Measurements from ENCODE around the gene DHX36. TPM values are rescaled to one million over a fixed set of nuclear protein-coding genes. Genes with fewer than 3 reads are reported as not detected.

DHX36 gene
- total and polyA plus RNA-seq, 2 experiments from 2014 or later = 29.6 to 60.9 TPM

GRCh38 chr3:154316974-154317767, 7.1 kb downstream of the DHX36 start:
- no peak overlapping the region for H3K27ac ChIP-seq
- DNase-seq (ENCODE audit: low spot score) = no peak
- no peak overlapping the region for H3K4me2 ChIP-seq
- no peak overlapping the region for H3K4me3 ChIP-seq
- H2AFZ ChIP-seq = no peak overlapping the region
- peaks cover 9% of the 10 kb centered on the region for H3K4me1 ChIP-seq (ENCODE audit: insufficient read depth)
- no peaks in the 10 kb centered on the region for H3K27me3 ChIP-seq
- H3K36me3 ChIP-seq (replicated peaks; ENCODE audit: insufficient read depth, low read depth) = no peaks in the 10 kb centered on the region
- H4K20me1 ChIP-seq (ENCODE audit: insufficient read depth, poor library complexity, severe bottlenecking) = peaks cover 46% of the 10 kb centered on the region
- H3K9me2 ChIP-seq (replicated peaks; ENCODE audit: insufficient read depth) = no peaks in the 10 kb centered on the region
- no peaks in the 10 kb centered on the region for H3K9me3 ChIP-seq (ENCODE audit: low read depth)
- peaks cover 84% of the 10 kb centered on the region for H3K79me2 ChIP-seq
- no peak for TF ChIP-seq CTCF (IDR thresholded peaks at IDR 0.05; ENCODE audit: poor library complexity)
- TF ChIP-seq EZH2 (IDR thresholded peaks at IDR 0.05; ENCODE audit: borderline replicate concordance) = no peak
- TF ChIP-seq EZH2phosphoT487 (IDR thresholded peaks at IDR 0.05; ENCODE audit: low read depth, severe bottlenecking, unreplicated experiment) = no peak
- WGBS (ENCODE audit: low lambda C conversion rate, missing lambda C conversion rate) = 93% methylated on average over 5 of the region's 5 CpGs

- no peak for DNase-seq (ENCODE audit: low spot score)
Observed at GRCh38 chr3:154314152-154314551, 10.1 kb downstream of the DHX36 start.

GRCh38 chr3:154310840-154311239, 13.4 kb downstream of the DHX36 start:
- peaks cover 28% of the 10 kb centered on the region for H3K79me2 ChIP-seq
- H3K4me3 ChIP-seq = no peak overlapping the region
- no peak overlapping the region for H3K27ac ChIP-seq
- no peak for DNase-seq (ENCODE audit: low spot score)
- TF ChIP-seq EZH2 (IDR thresholded peaks at IDR 0.05; ENCODE audit: borderline replicate concordance) = no peak
- no peak for TF ChIP-seq CTCF (IDR thresholded peaks at IDR 0.05; ENCODE audit: poor library complexity)
- no peak for TF ChIP-seq EZH2phosphoT487 (IDR thresholded peaks at IDR 0.05; ENCODE audit: low read depth, severe bottlenecking, unreplicated experiment)
- H3K9me2 ChIP-seq (replicated peaks; ENCODE audit: insufficient read depth) = no peaks in the 10 kb centered on the region
- H3K4me2 ChIP-seq = no peak overlapping the region
- no peaks in the 10 kb centered on the region for H3K4me1 ChIP-seq (ENCODE audit: insufficient read depth)
- no peaks in the 10 kb centered on the region for H4K20me1 ChIP-seq (ENCODE audit: insufficient read depth, poor library complexity, severe bottlenecking)
- H2AFZ ChIP-seq = no peak overlapping the region
- no peaks in the 10 kb centered on the region for H3K9me3 ChIP-seq (ENCODE audit: low read depth)
- H3K36me3 ChIP-seq (replicated peaks; ENCODE audit: insufficient read depth, low read depth) = no peaks in the 10 kb centered on the region
- H3K27me3 ChIP-seq = no peaks in the 10 kb centered on the region

More at GRCh38 chr3:154314152-154314551, 10.1 kb downstream of the DHX36 start:
- WGBS (ENCODE audit: low lambda C conversion rate, missing lambda C conversion rate) = 94% methylated on average over 1 of the region's 1 CpG
- TF ChIP-seq EZH2 (IDR thresholded peaks at IDR 0.05; ENCODE audit: borderline replicate concordance) = no peak
- peak; percentile 8 for TF ChIP-seq CTCF (IDR thresholded peaks at IDR 0.05; ENCODE audit: poor library complexity)
- TF ChIP-seq EZH2phosphoT487 (IDR thresholded peaks at IDR 0.05; ENCODE audit: low read depth, severe bottlenecking, unreplicated experiment) = no peak
- Histone ChIP-seq H3K9me2 (replicated peaks; ENCODE audit: insufficient read depth) (no peaks in the 10 kb centered on the region), H3K27ac (no peak overlapping the region), H4K20me1 (ENCODE audit: insufficient read depth, poor library complexity, severe bottlenecking) (peaks cover 28% of the 10 kb centered on the region), H3K4me1 (ENCODE audit: insufficient read depth) (no peaks in the 10 kb centered on the region), H3K79me2 (peaks cover 54% of the 10 kb centered on the region), H2AFZ (no peak overlapping the region), H3K4me2 (no peak overlapping the region), H3K9me3 (ENCODE audit: low read depth) (no peaks in the 10 kb centered on the region), H3K27me3 (no peaks in the 10 kb centered on the region), H3K36me3 (replicated peaks; ENCODE audit: insufficient read depth, low read depth) (no peaks in the 10 kb centered on the region), H3K4me3 (no peak overlapping the region)
